A549 (cell line): Measurements from ENCODE around the gene BCAT1. TPM values are rescaled to one million over a fixed set of nuclear protein-coding genes. Genes with fewer than 3 reads are reported as not detected.

Source experiments
- ATAC-seq, 2 experiments: fragments of 200-7000 bp in 1 of 2; fragments of >200 bp in 1 of 2; cut with Nextera tagmentation in 1 of 2; cut with Tn5 transposase in 1 of 2; 3 replicates each; pipeline versions ENCODE4 v1.8.0 to v1.9.1; 2018 to 2020; ENCODE audit warnings: mild to moderate bottlenecking in 1 of 2, moderate library complexity in 1 of 2
- CTCF ChIA-PET: fragments of 300-600 bp; sonication (Branson Sonifier 250); formaldehyde crosslinking; extraction: SDS; loops from one replicate; lab custom pipeline; 2021; ENCODE audit warnings: antibody characterized with exemption, inconsistent platforms; lab: Yijun Ruan, JAX
- POLR2A ChIA-PET: fragments of 350-600 bp; formaldehyde crosslinking; extraction: SDS; loops from one replicate; lab custom pipeline; 2021; ENCODE audit warnings: antibody characterized with exemption, inconsistent platforms; lab: Yijun Ruan, JAX
- DNase-seq, 2 experiments: peaks; one replicate each; pipeline versions ENCODE4 v3.0.0 to v3.0.0-alpha.2; 2011 to 2016; ENCODE audit warnings: low read depth in 1 of 2, low spot score in 1 of 2
- FAIRE-seq: peaks from 2 replicates; lab custom pipeline; 2011; peaks lifted over from hg19 to GRCh38; lab: Jason Lieb, UNC
- H3K27ac ChIP-seq, 2 experiments: fragments of >200 bp; sonication (Bioruptor Twin); formaldehyde crosslinking; 3 replicates each; pipeline ENCODE4 v1.5.1; 2016 to 2017
- H3K4me1 ChIP-seq: fragments of >200 bp; sonication (Bioruptor Twin); formaldehyde crosslinking; 3 replicates; pipeline ENCODE4 v1.6.1; 2016
- H3K4me2 ChIP-seq: fragments of >200 bp; sonication (Bioruptor Twin); formaldehyde crosslinking; 3 replicates; pipeline ENCODE4 v1.6.1; 2016
- H3K4me3 ChIP-seq: fragments of >200 bp; sonication (Bioruptor Twin); formaldehyde crosslinking; 3 replicates; pipeline ENCODE4 v1.5.1; 2016
- H3K9me3 ChIP-seq: fragments of >200 bp; sonication (Bioruptor Twin); formaldehyde crosslinking; 3 replicates; pipeline ENCODE4 v1.6.1; 2016
- CTCF ChIP-seq: fragments of >200 bp; sonication (Bioruptor Twin); formaldehyde crosslinking; IDR thresholded peaks from 3 replicates; pipeline ENCODE4 v1.5.1; 2016
- EP300 ChIP-seq, 2 experiments: fragments of >200 bp; sonication (Bioruptor Twin); formaldehyde crosslinking; IDR thresholded peaks; 2 replicates in 1 of 2; 3 replicates in 1 of 2; pipeline ENCODE4 v1.6.1; 2016 to 2017
- ESRRA ChIP-seq: fragments of 150-350 bp; IDR thresholded peaks from 2 replicates; pipeline ENCODE4 v1.6.1; 2014; ENCODE audit warnings: mild to moderate bottlenecking, low read length, borderline replicate concordance
- FOSB ChIP-seq: fragments of 250-450 bp; sonication (Bioruptor Pico); IDR thresholded peaks from 2 replicates; pipeline ENCODE4 v1.5.0; 2020; ENCODE audit warnings: mild to moderate bottlenecking, moderate library complexity
- HES2 ChIP-seq: fragments of >200 bp; sonication (Bioruptor Twin); formaldehyde crosslinking; IDR thresholded peaks from 2 replicates; pipeline ENCODE4 v1.6.1; 2016
- HMGXB4 ChIP-seq: fragments of 250-450 bp; sonication (Bioruptor Pico); IDR thresholded peaks from 2 replicates; pipeline ENCODE4 v1.5.0; 2021; ENCODE audit warnings: mild to moderate bottlenecking, moderate library complexity, borderline replicate concordance
- HOXB5 ChIP-seq: fragments of 250-450 bp; sonication (Bioruptor Pico); IDR thresholded peaks from 2 replicates; pipeline ENCODE4 v1.5.0; 2020; ENCODE audit warnings: mild to moderate bottlenecking, moderate library complexity
- JUN ChIP-seq, 2 experiments: fragments of >200 bp; sonication (Bioruptor Twin); formaldehyde crosslinking; IDR thresholded peaks; 2 replicates in 1 of 2; 3 replicates in 1 of 2; pipeline ENCODE4 v1.6.1; 2016 to 2017
- MAZ ChIP-seq: fragments of 150-350 bp; IDR thresholded peaks from 2 replicates; pipeline ENCODE4 v1.6.1; 2014; ENCODE audit warnings: antibody characterized with exemption, low read depth, low read length, borderline replicate concordance
- RAD21 ChIP-seq, 2 experiments: fragments of >200 bp in 1 of 2; sonication (Bioruptor Twin) in 1 of 2; formaldehyde crosslinking in 1 of 2; IDR thresholded peaks in 1 of 2; conservative IDR thresholded peaks in 1 of 2; 2 replicates in 1 of 2; 3 replicates in 1 of 2; pipeline ENCODE4 v1.6.1; 2012 to 2018; ENCODE audit warnings: inconsistent platforms in 1 of 2
- RARB ChIP-seq: fragments of 250-450 bp; sonication (Bioruptor Pico); IDR thresholded peaks from 2 replicates; pipeline ENCODE4 v1.8.0; 2021; ENCODE audit warnings: mild to moderate bottlenecking, moderate library complexity
- SMC3 ChIP-seq: fragments of >200 bp; sonication (Bioruptor Twin); formaldehyde crosslinking; IDR thresholded peaks from 3 replicates; pipeline ENCODE4 v1.6.1; 2018; ENCODE audit warnings: inconsistent platforms
- SREBF2 ChIP-seq: fragments of 450-650 bp; IDR thresholded peaks from 2 replicates; pipeline ENCODE4 v1.6.1; 2014; ENCODE audit warnings: mild to moderate bottlenecking, moderate library complexity
- ZC3H11A ChIP-seq: fragments of 450-650 bp; IDR thresholded peaks from 2 replicates; pipeline ENCODE4 v1.6.1; 2014; ENCODE audit warnings: antibody characterized with exemption, mild to moderate bottlenecking
- WGBS: methylation state at CpG from one replicate; pipeline ENCODE4 v1.1.6; 2017; ENCODE audit errors: missing lambda C conversion rate; 5-methylcytosine and 5-hydroxymethylcytosine counted together
- polyA plus RNA-seq, 4 experiments: library from polyadenylated mRNA; depleted of rRNA in 3 of 4; stranded (reverse); fragments of >200 nt; fragmentation: RNase III in 1 of 4; extraction: RNeasy Plus Mini Kit Qiagen cat#74134 plus additional on column Dnase treatment in 1 of 4; gene quantifications; 2 replicates in 3 of 4; 3 replicates in 1 of 4; pipeline ENCODE4 v1.2.3, GENCODE V29; 2011 to 2017
- TF ChIP-seq, protein P1 (sequence below): IDR thresholded peaks from 2 replicates; pipeline ENCODE4 v1.6.1; 2012; ENCODE audit warnings: low read depth, borderline replicate concordance
- TF ChIP-seq, protein P2 (sequence below): fragments of 450-650 bp; IDR thresholded peaks from 2 replicates; pipeline ENCODE4 v1.6.1; 2014; ENCODE audit warnings: antibody characterized with exemption

BCAT1 gene
- polyA plus RNA-seq, 2 of the 4 experiments (the other 2 are of a cell fraction) = 10.5 to 14.6 TPM

GRCh38 chr12:24838531-24838950, 110.4 kb downstream of the BCAT1 start:
- ATAC-seq (no peak), FAIRE-seq (no peak), DNase-seq (no peak)
- H3K4me2 ChIP-seq = no peak overlapping the region
- ChIA-PET CTCF (no interaction called here), POLR2A (no interaction called here)
- no peak overlapping the region for H3K4me3 ChIP-seq
- TF ChIP-seq SREBF2 = no peak
- WGBS = 52% methylated on average over 2 of the region's 2 CpGs
- H3K9me3 ChIP-seq = no peaks in the 10 kb centered on the region
- H3K4me1 ChIP-seq = no peaks in the 10 kb centered on the region
- no peak overlapping the region for H3K27ac ChIP-seq

DNA sequence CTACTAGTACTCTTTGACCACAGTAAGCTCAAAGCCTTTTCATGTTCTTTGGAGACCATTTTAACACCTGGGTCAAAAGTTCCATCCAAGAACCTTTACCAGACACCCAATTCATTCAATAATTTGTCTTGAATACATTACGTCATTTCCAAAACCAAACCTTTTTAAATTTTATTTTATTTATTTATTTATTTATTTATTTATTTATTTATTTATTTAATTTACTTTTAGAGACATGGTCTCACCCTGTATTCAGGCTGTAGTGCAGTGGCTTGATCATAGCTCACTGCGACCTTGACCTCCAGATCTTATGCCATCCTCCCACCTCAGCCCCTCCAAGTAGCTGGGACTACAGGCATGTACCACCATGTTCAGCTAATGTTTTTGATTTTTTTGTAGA, 113.5 kb downstream of the BCAT1 start:
- ATAC-seq = no peak
- H3K4me1 ChIP-seq = no peaks in the 10 kb centered on the region
- no peak overlapping the region for H3K4me2 ChIP-seq
- no peak for TF ChIP-seq JUN (IDR thresholded peaks at IDR 0.05)
- peak; percentile 55 for TF ChIP-seq ZC3H11A
- POLR2A ChIA-PET = no interaction called here
- H3K27ac ChIP-seq = no peak overlapping the region
- no peak for FAIRE-seq
- 89% methylated on average over 2 of the region's 2 CpGs for whole genome bisulfite sequencing
- CTCF ChIA-PET = interaction anchor here (0.9 to 1.6 kb wide), 2 partner anchors 26 to 96 kb away, joined by 4 to 5 read pairs; no protein-coding TSS in a partner anchor
- no peak for DNase-seq
- no peaks in the 10 kb centered on the region for H3K9me3 ChIP-seq
- H3K4me3 ChIP-seq = no peak overlapping the region

DNA sequence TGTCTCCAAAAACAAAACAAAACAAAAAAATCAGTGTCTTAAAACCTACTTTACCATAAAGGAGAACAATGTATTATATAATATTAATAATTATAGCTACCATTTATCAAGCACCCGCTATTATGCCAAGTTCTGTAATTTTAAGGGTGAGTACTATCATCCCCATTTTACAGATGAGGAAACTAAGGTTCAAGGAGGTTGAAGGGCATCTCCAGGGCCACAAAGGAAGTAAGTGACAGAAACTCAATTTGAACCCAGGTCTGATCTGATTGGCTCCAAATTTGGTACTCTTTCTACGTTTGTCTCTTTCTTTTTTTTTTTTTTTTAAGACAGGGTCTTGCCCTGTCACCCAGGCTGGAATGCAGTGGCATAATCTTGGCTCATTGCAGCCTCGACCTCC, 115.4 kb downstream of the BCAT1 start:
- ATAC-seq (no peak), FAIRE-seq (no peak), DNase-seq (no peak)
- Histone ChIP-seq H3K9me3 (no peaks in the 10 kb centered on the region), H3K4me1 (no peaks in the 10 kb centered on the region)
- CTCF ChIA-PET = no interaction called here
- 54% methylated on average over 3 of the region's 3 CpGs for WGBS
- TF ChIP-seq RARB (CRISPR knock-in tag) (no peak), EP300 (IDR thresholded peaks at IDR 0.05) (no peak), RAD21 (conservative IDR thresholded peaks at IDR 0.05 in 1 of 2, IDR thresholded peaks at IDR 0.05 in 1 of 2) (no peak), SMC3 (no peak), HMGXB4 (CRISPR knock-in tag) (no peak), ESRRA (no peak), ZC3H11A (no peak), FOSB (CRISPR knock-in tag) (no peak), HOXB5 (CRISPR knock-in tag) (no peak), CTCF (no peak), HES2 (no peak), MAZ (no peak), JUN (IDR thresholded peaks at IDR 0.05) (no peak)
- TF ChIP-seq, protein P1, sequence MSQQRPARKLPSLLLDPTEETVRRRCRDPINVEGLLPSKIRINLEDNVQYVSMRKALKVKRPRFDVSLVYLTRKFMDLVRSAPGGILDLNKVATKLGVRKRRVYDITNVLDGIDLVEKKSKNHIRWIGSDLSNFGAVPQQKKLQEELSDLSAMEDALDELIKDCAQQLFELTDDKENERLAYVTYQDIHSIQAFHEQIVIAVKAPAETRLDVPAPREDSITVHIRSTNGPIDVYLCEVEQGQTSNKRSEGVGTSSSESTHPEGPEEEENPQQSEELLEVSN = no peak
- TF ChIP-seq, protein P2, sequence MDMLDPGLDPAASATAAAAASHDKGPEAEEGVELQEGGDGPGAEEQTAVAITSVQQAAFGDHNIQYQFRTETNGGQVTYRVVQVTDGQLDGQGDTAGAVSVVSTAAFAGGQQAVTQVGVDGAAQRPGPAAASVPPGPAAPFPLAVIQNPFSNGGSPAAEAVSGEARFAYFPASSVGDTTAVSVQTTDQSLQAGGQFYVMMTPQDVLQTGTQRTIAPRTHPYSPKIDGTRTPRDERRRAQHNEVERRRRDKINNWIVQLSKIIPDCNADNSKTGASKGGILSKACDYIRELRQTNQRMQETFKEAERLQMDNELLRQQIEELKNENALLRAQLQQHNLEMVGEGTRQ = no peak
- TF ChIP-seq, all 56 proteins: peak for 0
- no peak overlapping the region for H3K4me3 ChIP-seq
- H3K27ac ChIP-seq = no peak overlapping the region
- H3K4me2 ChIP-seq = no peak overlapping the region
- POLR2A ChIA-PET = no interaction called here
